Motor neuron (in vitro differentiated cells): ENCODE data around the gene SLC39A7. TPM values are rescaled to one million over a fixed set of nuclear protein-coding genes. Genes with fewer than 3 reads are reported as not detected.
"Not testable (repeated sequence)": the region's sequence is repeated elsewhere in the genome, so short reads cannot be mapped to it uniquely, and the experiment has no call there.

Experiments used
- ATAC-seq, 8 experiments: fragments of 200-7000 bp; cut with Tn5 transposase; replicated peaks in 6 of 8; 2 replicates each; pipeline ENCODE4 v1.8.0; 2021; ENCODE audit warnings: mild to moderate bottlenecking in 8 of 8, moderate library complexity in 8 of 8
- H3K27ac ChIP-seq, 2 donors: fragments of 250-450 bp; sonication (Bioruptor Pico); 2 replicates each; pipeline ENCODE4 v1.9.0; 2021; ENCODE audit warnings: antibody characterized with exemption in 2 of 2, mild to moderate bottlenecking in 2 of 2, moderate library complexity in 1 of 2
- H3K4me1 ChIP-seq, 2 donors: fragments of 250-450 bp; sonication (Bioruptor Pico); replicated peaks in 1 of 2; 2 replicates each; pipeline ENCODE4 v1.6.1; 2021; ENCODE audit warnings: antibody characterized with exemption in 2 of 2, mild to moderate bottlenecking in 2 of 2, moderate library complexity in 1 of 2
- H3K4me3 ChIP-seq, 5 donors: fragments of 250-450 bp; sonication (Bioruptor Pico); 2 replicates each; pipeline ENCODE4 v1.9.0; 2021; ENCODE audit warnings: antibody characterized with exemption in 5 of 5, mild to moderate bottlenecking in 5 of 5, moderate library complexity in 4 of 5
- WGBS, 10 experiments: fragments of 450-650 bp; shearing (Covaris generic); methylation state at CpG; one replicate each; pipeline ENCODE4 v1.0.0; 2022; 5-methylcytosine and 5-hydroxymethylcytosine counted together
- in situ Hi-C, 9 experiments: fragments of 400-800 bp; cut with MboI; loops; one replicate each; pipeline ENCODE4 v1.15.0; 2021; ENCODE audit warnings: low sequenced_read_pairs in 9 of 9, low pct_unique_long_range_greater_than_20kb in 2 of 9; ENCODE audit not compliant: unreplicated experiment in 9 of 9
- total RNA-seq, 8 experiments: library from RNA; unstranded; fragments of 300-600 nt; gene quantifications; 2 replicates each; pipeline versions ENCODE4 v1.2.3 to v1.2.4, GENCODE V29; 2022

Gene SLC39A7
- total RNA-seq, 8 experiments from 2014 or later, result 69.2 to 143 (median 132) TPM

GRCh38 chr6:33215271-33216116, 14.8 kb downstream of the SLC39A7 start:
- no peak overlapping the region for H3K4me3 ChIP-seq
- in situ Hi-C loops, result no loop called here
- ATAC-seq, result peak in 2 of 8 experiments; percentile 1 to 2
- 40 to 81% (median 71%) methylated on average over 3 to 4 of the region's 9 CpGs; no CpG with 5 or more reads in 7 of the 10 experiments for WGBS, 10 experiments
- H3K27ac ChIP-seq, result no peak overlapping the region
- peaks cover 14 to 19% of the 10 kb centered on the region in 2 donors for H3K4me1 ChIP-seq

- Histone ChIP-seq H3K4me1 (peaks cover 14 to 19% of the 10 kb centered on the region in 2 donors), H3K4me3 (no peak overlapping the region), H3K27ac (no peak overlapping the region)
- no peak for ATAC-seq
- WGBS, 10 experiments, result 80 to 100% (median 92%) methylated on average over 1 to 2 of the region's 4 CpGs; no CpG with 5 or more reads in 6 of the 10 experiments
- in situ Hi-C loops, result no loop called here
Observed at GRCh38 chr6:33216117-33216649, 15.5 kb downstream of the SLC39A7 start.

- ATAC-seq, result no peak
- 17 to 100% (median 71%) methylated on average over 1 to 4 of the region's 6 CpGs; no CpG with 5 or more reads in 1 of the 10 experiments for WGBS, 10 experiments
- Histone ChIP-seq H3K4me1 (peaks cover 14 to 16% of the 10 kb centered on the region in 2 donors), H3K27ac (no peak overlapping the region), H3K4me3 (no peak overlapping the region)
- in situ Hi-C loops, result no loop called here
Observed at GRCh38 chr6:33217246-33217645, 16.6 kb downstream of the SLC39A7 start.

- in situ Hi-C loops, result no loop called here
- H3K4me3 ChIP-seq, result no peak overlapping the region
- ATAC-seq, result peak in 2 of 8 experiments; percentile 10 to 39
- WGBS, 10 experiments, result 0 to 100% (median 50%) methylated on average over 1 to 3 of the region's 3 CpGs; no CpG with 5 or more reads in 1 of the 10 experiments
- peaks cover 9 to 12% of the 10 kb centered on the region in 2 donors for H3K4me1 ChIP-seq
- H3K27ac ChIP-seq, result no peak overlapping the region
Observed at GRCh38 chr6:33217681-33218080, 17.0 kb downstream of the SLC39A7 start.

- peak in 2 of 8 experiments; percentile 27 to 36 for ATAC-seq
- not testable (repeated sequence) for H3K4me1 ChIP-seq, H3K27ac ChIP-seq, H3K4me3 ChIP-seq
- in situ Hi-C loops, result loop anchor here in 6 of 9 experiments (25.0 kb wide), 2 partner anchors 114 to 214 kb away; partner anchors contain the start of gene HLA-DOA (in 5 of the 6)
- WGBS, 10 experiments, result 4 to 55% (median 27%) methylated on average over 2 to 13 of the region's 14 CpGs
Observed at GRCh38 chr6:33226503-33227120, 25.9 kb downstream of the SLC39A7 start.

GRCh38 chr6:33235221-33235634, 34.6 kb downstream of the SLC39A7 start:
- Histone ChIP-seq H3K4me3 (no peak overlapping the region), H3K4me1 (peaks cover 0 to 7% of the 10 kb centered on the region in 2 donors), H3K27ac (no peak overlapping the region)
- in situ Hi-C loops, result loop anchor here in 6 of 9 experiments (25.0 kb wide), 2 partner anchors 123 to 223 kb away; partner anchors contain the start of gene HLA-DOA (in 5 of the 6)
- 0 to 21% (median 14%) methylated on average over 1 to 4 of the region's 6 CpGs; no CpG with 5 or more reads in 2 of the 10 experiments for WGBS, 10 experiments
- ATAC-seq, result peak in 3 of 8 experiments; percentile 35 to 65 (median 56)

- H3K4me1 ChIP-seq, result peaks cover 0 to 7% of the 10 kb centered on the region in 2 donors
- in situ Hi-C loops, result loop anchor here in 6 of 9 experiments (25.0 kb wide), 2 partner anchors 124 to 224 kb away; partner anchors contain the start of gene HLA-DOA (in 5 of the 6)
- no peak for ATAC-seq
- no peak overlapping the region for H3K4me3 ChIP-seq
- no peak overlapping the region for H3K27ac ChIP-seq
Observed at GRCh38 chr6:33236328-33236727, 35.7 kb downstream of the SLC39A7 start.

GRCh38 chr6:33236852-33237251, 36.2 kb downstream of the SLC39A7 start:
- Histone ChIP-seq H3K27ac (no peak overlapping the region), H3K4me3 (no peak overlapping the region), H3K4me1 (peaks cover 0 to 7% of the 10 kb centered on the region in 2 donors)
- 18 to 100% (median 88%) methylated on average over 1 to 5 of the region's 6 CpGs; no CpG with 5 or more reads in 3 of the 10 experiments for WGBS, 10 experiments
- in situ Hi-C loops, result loop anchor here in 6 of 9 experiments (25.0 kb wide), 2 partner anchors 125 to 225 kb away; partner anchors contain the start of gene HLA-DOA (in 5 of the 6)
- ATAC-seq, result no peak

- ATAC-seq, result no peak
- in situ Hi-C loops, result loop anchor here in 6 of 9 experiments (25.0 kb wide), 2 partner anchors 125 to 225 kb away; partner anchors contain the start of gene HLA-DOA (in 5 of the 6)
- Histone ChIP-seq H3K4me3 (no peak overlapping the region), H3K4me1 (peaks cover 0 to 7% of the 10 kb centered on the region in 2 donors), H3K27ac (no peak overlapping the region)
- 0 to 100% (median 75%) methylated on average over 1 to 2 of the region's 2 CpGs; no CpG with 5 or more reads in 1 of the 10 experiments for WGBS, 10 experiments
Observed at GRCh38 chr6:33237741-33238140, 37.1 kb downstream of the SLC39A7 start.

- Histone ChIP-seq H3K4me1 (no peaks in the 10 kb centered on the region), H3K4me3 (no peak overlapping the region), H3K27ac (no peak overlapping the region)
- in situ Hi-C loops, result loop anchor here in 6 of 9 experiments (10.0 to 25.0 kb wide), 3 partner anchors 130 to 230 kb away; partner anchors contain the start of gene HLA-DOA (in 5 of the 6)
- no peak for ATAC-seq
- 31 to 92% (median 70%) methylated on average over 2 to 3 of the region's 3 CpGs for WGBS, 10 experiments
Observed at GRCh38 chr6:33241968-33242367, 41.3 kb downstream of the SLC39A7 start.

- ATAC-seq, result no peak
- H3K4me3 ChIP-seq, result no peak overlapping the region
- H3K4me1 ChIP-seq, result peaks cover 2 to 6% of the 10 kb centered on the region in 2 donors
- in situ Hi-C loops, result loop anchor here in 6 of 9 experiments (10.0 to 25.0 kb wide), 3 partner anchors 131 to 231 kb away; partner anchors contain the start of gene HLA-DOA (in 5 of the 6)
- WGBS, 10 experiments, result 0 to 50% (median 31%) methylated on average over 1 of the region's 1 CpG; no CpG with 5 or more reads in 4 of the 10 experiments
- no peak overlapping the region for H3K27ac ChIP-seq
Observed at GRCh38 chr6:33243476-33243875, 42.8 kb downstream of the SLC39A7 start.

GRCh38 chr6:33247977-33248642, 47.4 kb downstream of the SLC39A7 start:
- peaks cover 12 to 14% of the 10 kb centered on the region in 2 donors for H3K4me1 ChIP-seq
- H3K27ac ChIP-seq, result no peak overlapping the region
- peak overlapping the region; percentile 38 to 52 (median 45) for H3K4me3 ChIP-seq
- in situ Hi-C loops, result loop anchor here in 7 of 9 experiments (5.0 to 25.0 kb wide), 4 partner anchors 81 to 236 kb away; partner anchors contain the start of gene HLA-DOA (in 5 of the 7)
- WGBS, 10 experiments, result 0 to 10% (median 0%) methylated on average over 1 to 11 of the region's 28 CpGs; no CpG with 5 or more reads in 5 of the 10 experiments
- peak; percentile 19 to 36 (median 24) for ATAC-seq
